Measurements from ENCODE around the gene ZFPM1.

DNA sequence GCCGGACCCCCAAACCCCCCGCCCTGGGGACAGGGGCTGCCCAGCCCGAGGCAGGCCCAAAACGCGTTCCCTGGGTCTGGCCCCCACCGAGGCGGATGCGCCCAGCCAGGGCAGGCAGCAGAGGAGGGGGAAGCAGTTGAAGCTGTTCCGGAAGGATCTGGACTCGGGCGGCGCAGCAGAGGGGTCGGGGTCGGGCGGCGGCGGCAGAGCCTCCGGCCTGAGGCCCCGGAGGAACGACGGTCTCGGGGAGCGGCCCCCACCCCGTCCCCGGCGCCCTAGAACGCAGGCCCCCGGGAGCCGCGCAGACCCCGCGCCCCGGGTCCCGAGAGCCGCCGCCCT lies 22.9 kb upstream of the ZFPM1 start:
- TF ChIP-seq, protein P1, sequence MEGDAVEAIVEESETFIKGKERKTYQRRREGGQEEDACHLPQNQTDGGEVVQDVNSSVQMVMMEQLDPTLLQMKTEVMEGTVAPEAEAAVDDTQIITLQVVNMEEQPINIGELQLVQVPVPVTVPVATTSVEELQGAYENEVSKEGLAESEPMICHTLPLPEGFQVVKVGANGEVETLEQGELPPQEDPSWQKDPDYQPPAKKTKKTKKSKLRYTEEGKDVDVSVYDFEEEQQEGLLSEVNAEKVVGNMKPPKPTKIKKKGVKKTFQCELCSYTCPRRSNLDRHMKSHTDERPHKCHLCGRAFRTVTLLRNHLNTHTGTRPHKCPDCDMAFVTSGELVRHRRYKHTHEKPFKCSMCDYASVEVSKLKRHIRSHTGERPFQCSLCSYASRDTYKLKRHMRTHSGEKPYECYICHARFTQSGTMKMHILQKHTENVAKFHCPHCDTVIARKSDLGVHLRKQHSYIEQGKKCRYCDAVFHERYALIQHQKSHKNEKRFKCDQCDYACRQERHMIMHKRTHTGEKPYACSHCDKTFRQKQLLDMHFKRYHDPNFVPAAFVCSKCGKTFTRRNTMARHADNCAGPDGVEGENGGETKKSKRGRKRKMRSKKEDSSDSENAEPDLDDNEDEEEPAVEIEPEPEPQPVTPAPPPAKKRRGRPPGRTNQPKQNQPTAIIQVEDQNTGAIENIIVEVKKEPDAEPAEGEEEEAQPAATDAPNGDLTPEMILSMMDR (IDR thresholded peaks at IDR 0.05), result no peak
- no peak for TF ChIP-seq POLR2A (IDR thresholded peaks at IDR 0.05)
